Measurements from ENCODE around the gene HS6ST3. TPM values are rescaled to one million over a fixed set of nuclear protein-coding genes. Genes with fewer than 3 reads are reported as not detected.

Gene HS6ST3
- total RNA-seq, 6 donors from 2014 or later: 0.03 to 1.0 (median 0.22) TPM; not detected in 1

DNA sequence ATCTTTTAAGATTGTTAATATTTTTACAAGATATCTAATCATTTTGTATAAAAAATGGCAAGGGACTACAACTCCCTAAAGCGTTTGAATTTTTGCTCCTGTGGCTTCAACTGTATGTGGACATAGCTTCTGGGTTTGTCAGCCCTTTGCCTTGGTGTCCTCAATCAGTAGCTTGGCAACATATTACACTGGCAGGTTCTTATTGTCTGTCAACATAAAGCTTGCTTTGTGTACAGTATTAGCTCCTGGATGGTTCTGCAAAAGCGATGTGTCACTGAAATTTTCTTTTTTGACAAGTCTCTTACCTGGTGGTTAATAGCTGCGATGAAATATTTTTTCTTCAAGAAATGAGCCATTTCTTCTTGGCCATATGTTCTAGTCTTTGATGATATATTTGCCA lies 190.0 kb downstream of the HS6ST3 start:
- no peaks in the 10 kb centered on the region for H3K27me3 ChIP-seq
- H3K36me3 ChIP-seq: no peaks in the 10 kb centered on the region
- ATAC-seq (ENCODE audit: low FRiP score in 2 of 2) (no peak), DNase-seq (no peak)
- TF ChIP-seq POLR2A (IDR thresholded peaks at IDR 0.05) (no peak), EP300 (IDR thresholded peaks at IDR 0.05) (no peak), POLR2AphosphoS5 (IDR thresholded peaks at IDR 0.05) (no peak)
- TF ChIP-seq, protein P1, sequence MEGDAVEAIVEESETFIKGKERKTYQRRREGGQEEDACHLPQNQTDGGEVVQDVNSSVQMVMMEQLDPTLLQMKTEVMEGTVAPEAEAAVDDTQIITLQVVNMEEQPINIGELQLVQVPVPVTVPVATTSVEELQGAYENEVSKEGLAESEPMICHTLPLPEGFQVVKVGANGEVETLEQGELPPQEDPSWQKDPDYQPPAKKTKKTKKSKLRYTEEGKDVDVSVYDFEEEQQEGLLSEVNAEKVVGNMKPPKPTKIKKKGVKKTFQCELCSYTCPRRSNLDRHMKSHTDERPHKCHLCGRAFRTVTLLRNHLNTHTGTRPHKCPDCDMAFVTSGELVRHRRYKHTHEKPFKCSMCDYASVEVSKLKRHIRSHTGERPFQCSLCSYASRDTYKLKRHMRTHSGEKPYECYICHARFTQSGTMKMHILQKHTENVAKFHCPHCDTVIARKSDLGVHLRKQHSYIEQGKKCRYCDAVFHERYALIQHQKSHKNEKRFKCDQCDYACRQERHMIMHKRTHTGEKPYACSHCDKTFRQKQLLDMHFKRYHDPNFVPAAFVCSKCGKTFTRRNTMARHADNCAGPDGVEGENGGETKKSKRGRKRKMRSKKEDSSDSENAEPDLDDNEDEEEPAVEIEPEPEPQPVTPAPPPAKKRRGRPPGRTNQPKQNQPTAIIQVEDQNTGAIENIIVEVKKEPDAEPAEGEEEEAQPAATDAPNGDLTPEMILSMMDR (IDR thresholded peaks at IDR 0.05): no peak
- H3K9me3 ChIP-seq: no peaks in the 10 kb centered on the region
- no peaks in the 10 kb centered on the region for H3K4me1 ChIP-seq
- H3K27ac ChIP-seq: no peak overlapping the region
- 78 to 89% methylated on average over 3 of the region's 3 CpGs for WGBS, 2 donors
- no peak overlapping the region for H3K4me3 ChIP-seq

DNA sequence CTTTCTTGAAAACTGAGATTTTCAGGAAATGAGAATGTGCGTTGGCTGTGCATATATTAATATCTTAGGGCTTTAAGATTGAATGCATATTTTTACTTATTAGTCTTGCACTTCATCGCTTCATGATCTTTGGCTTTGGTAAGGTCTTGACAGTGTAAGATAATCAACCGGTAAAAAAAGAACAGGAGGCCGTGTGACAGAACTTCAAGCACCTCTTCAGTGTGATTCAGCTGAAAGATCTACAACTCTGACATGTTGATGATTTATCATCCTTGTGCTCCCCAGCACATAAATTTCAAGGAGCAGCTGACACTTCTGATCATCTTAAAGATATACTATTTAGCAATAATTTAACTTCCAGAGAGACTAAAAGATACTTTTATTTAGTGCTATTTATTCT lies 195.1 kb downstream of the HS6ST3 start:
- ATAC-seq (ENCODE audit: low FRiP score in 2 of 2) (no peak), DNase-seq (no peak)
- H3K4me1 ChIP-seq: no peaks in the 10 kb centered on the region
- TF ChIP-seq, protein P1 (IDR thresholded peaks at IDR 0.05): no peak
- TF ChIP-seq POLR2AphosphoS5 (IDR thresholded peaks at IDR 0.05): no peak
- no peak for TF ChIP-seq EP300 (IDR thresholded peaks at IDR 0.05)
- no peak for TF ChIP-seq POLR2A (IDR thresholded peaks at IDR 0.05)
- no peaks in the 10 kb centered on the region for H3K27me3 ChIP-seq
- H3K9me3 ChIP-seq: no peaks in the 10 kb centered on the region
- H3K4me3 ChIP-seq: no peak overlapping the region
- H3K27ac ChIP-seq: no peak overlapping the region
- WGBS, 2 donors: 47 to 71% methylated on average over 4 of the region's 4 CpGs
- H3K36me3 ChIP-seq: no peaks in the 10 kb centered on the region

DNA sequence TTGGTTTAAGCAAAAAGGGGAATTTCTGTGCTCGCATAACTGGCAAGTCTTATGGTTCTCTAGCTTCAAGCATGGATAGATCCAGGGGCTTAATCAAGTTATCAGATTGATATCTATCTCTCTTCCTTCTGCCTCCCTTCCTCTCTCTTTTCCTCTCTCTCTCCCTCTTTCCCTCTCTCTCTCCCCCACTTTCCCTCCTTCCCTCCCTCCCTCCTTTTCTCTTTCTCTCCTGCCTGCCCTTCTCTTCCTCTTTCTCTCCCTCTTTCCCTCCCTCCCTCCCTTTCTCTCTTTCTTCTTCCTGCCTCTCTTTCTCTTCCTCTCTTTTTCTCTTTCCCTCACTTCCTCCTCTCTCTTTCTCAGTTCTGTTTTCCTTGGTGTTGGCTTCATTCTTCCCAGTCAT lies 195.8 kb downstream of the HS6ST3 start:
- Histone ChIP-seq H3K27me3 (no peaks in the 10 kb centered on the region), H3K27ac (no peak overlapping the region), H3K4me3 (no peak overlapping the region), H3K9me3 (no peaks in the 10 kb centered on the region), H3K4me1 (no peaks in the 10 kb centered on the region), H3K36me3 (no peaks in the 10 kb centered on the region)
- DNase-seq (no peak), ATAC-seq (ENCODE audit: low FRiP score in 2 of 2) (no peak)
- 74 to 92% methylated on average over 1 of the region's 1 CpG for WGBS, 2 donors
- TF ChIP-seq POLR2AphosphoS5 (IDR thresholded peaks at IDR 0.05): no peak
- TF ChIP-seq POLR2A (IDR thresholded peaks at IDR 0.05): no peak
- TF ChIP-seq EP300 (IDR thresholded peaks at IDR 0.05): no peak
- TF ChIP-seq, protein P1 (IDR thresholded peaks at IDR 0.05): no peak

DNA sequence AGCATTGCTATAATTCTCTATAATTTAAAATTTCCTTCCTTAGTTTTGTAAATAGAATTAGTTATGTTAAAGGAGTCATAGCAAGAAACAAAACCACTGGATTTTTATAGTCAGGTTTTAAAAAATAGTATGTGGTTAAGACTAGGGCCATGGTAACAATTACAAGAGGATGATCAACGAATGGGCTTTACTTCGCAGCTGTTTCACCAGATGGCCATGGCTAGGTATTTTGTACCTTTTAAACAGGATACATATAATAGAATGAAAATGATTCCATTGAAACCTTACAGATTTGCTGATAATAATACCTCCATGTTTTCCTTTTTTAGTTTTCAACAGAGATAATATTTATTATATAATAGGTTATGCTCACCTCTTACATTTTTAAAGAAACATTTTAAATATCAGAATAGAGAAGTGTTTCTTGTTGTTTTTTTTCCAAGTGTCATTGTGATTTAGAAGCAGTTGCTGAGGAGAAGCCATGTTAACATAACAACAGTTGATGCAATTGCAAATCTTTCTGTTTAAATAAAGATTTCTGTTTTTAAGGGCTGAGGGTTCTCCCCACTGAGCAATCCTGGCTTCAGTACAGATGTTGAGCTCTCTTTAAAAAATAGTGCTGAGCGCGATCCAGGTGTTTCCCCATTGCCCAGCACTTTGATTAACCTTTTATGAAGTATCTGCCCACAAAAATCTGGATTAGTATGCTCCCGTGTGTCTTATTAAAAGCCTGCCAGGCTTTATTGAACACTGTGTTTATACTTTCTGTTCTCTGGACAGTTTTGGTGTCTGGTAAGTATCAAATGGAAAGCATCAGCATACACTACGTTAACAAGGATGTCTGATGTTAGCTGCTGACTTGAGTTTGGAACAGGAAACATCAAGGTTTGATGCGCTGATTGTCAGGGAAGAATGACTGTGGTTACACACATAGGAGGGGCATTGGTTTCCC lies 205.3 kb downstream of the HS6ST3 start:
- WGBS, 2 donors: 52 to 58% methylated on average over 7 of the region's 7 CpGs
- no peak for DNase-seq
- H3K36me3 ChIP-seq: no peaks in the 10 kb centered on the region
- no peak overlapping the region for H3K27ac ChIP-seq
- no peak overlapping the region for H3K4me3 ChIP-seq
- H3K9me3 ChIP-seq: no peaks in the 10 kb centered on the region
- no peak for ATAC-seq (ENCODE audit: low FRiP score in 2 of 2)
- no peaks in the 10 kb centered on the region for H3K4me1 ChIP-seq
- no peaks in the 10 kb centered on the region for H3K27me3 ChIP-seq
- TF ChIP-seq, protein P1 (IDR thresholded peaks at IDR 0.05): no peak
- TF ChIP-seq POLR2AphosphoS5 (IDR thresholded peaks at IDR 0.05) (no peak), EP300 (IDR thresholded peaks at IDR 0.05) (no peak), POLR2A (IDR thresholded peaks at IDR 0.05) (no peak)

Measured in upper lobe of left lung (tissue), 6 donors.